Naive B cell (primary cell): ENCODE results near the gene ZNF565. TPM values are rescaled to one million over a fixed set of nuclear protein-coding genes. Genes with fewer than 3 reads are reported as not detected.
"Not testable (repeated sequence)": the region's sequence is repeated elsewhere in the genome, so short reads cannot be mapped to it uniquely, and the experiment has no call there.

Experiments
- ATAC-seq, 2 donors: fragments of 150-1000 bp; cut with Tn5 transposase; 2 replicates each; pipeline ENCODE4 v1.10.0; 2021; ENCODE audit warnings: low read depth in 2 of 2, mild to moderate bottlenecking in 2 of 2, moderate library complexity in 2 of 2
- DNase-seq: peaks from one replicate; pipeline ENCODE4 v3.0.0; 2022
- H3K27ac Mint-ChIP-seq, 6 donors: one replicate each; pipeline ENCODE4 v1.8.0; 2020 to 2022; ENCODE audit warnings: mild to moderate bottlenecking in 6 of 6, mixed read lengths in 6 of 6, moderate library complexity in 5 of 6, inconsistent platforms in 2 of 6
- H3K27me3 Mint-ChIP-seq, 3 donors: one replicate each; pipeline ENCODE4 v1.8.0; 2021 to 2022; ENCODE audit warnings: mixed read lengths in 3 of 3, mild to moderate bottlenecking in 1 of 3
- H3K36me3 Mint-ChIP-seq, 2 donors: one replicate each; pipeline ENCODE4 v1.8.0; 2020 to 2022; ENCODE audit warnings: mixed read lengths in 2 of 2, inconsistent platforms in 1 of 2, mild to moderate bottlenecking in 1 of 2
- H3K4me1 Mint-ChIP-seq, 3 donors: one replicate each; pipeline ENCODE4 v1.8.0; 2020 to 2022; ENCODE audit warnings: mixed read lengths in 3 of 3, inconsistent platforms in 1 of 3, mild to moderate bottlenecking in 1 of 3, moderate library complexity in 1 of 3
- H3K4me3 Mint-ChIP-seq, 8 donors: one replicate each; pipeline ENCODE4 v1.8.0; 2020 to 2022; ENCODE audit warnings: mild to moderate bottlenecking in 8 of 8, mixed read lengths in 8 of 8, moderate library complexity in 8 of 8, inconsistent platforms in 2 of 8
- H3K9me3 Mint-ChIP-seq, 7 donors: one replicate each; pipeline ENCODE4 v1.8.0; 2020 to 2022; ENCODE audit warnings: mixed read lengths in 7 of 7, mild to moderate bottlenecking in 5 of 7, inconsistent platforms in 2 of 7, moderate library complexity in 1 of 7
- polyA plus RNA-seq, 6 donors: library from polyadenylated mRNA; unstranded; fragments of 300-500 nt; fragmentation: Illumina TruSeq; gene quantifications; one replicate each; pipeline ENCODE4 v1.2.3, GENCODE V29; 2021; ENCODE audit warnings: low read depth in 6 of 6

ZNF565 gene
- polyA plus RNA-seq, 6 donors from 2014 or later, result 1.5 to 5.2 (median 2.1) TPM; not detected in 1

GRCh38 chr19:36136964-36137686, 77.3 kb downstream of the ZNF565 start:
- DNase-seq (no peak), ATAC-seq (no peak)
- peaks cover 0 to 5% (median 0%) of the 10 kb centered on the region in 7 donors for H3K9me3 Mint-ChIP-seq
- peak overlapping the region in 3 of 8 donors; percentile 4 to 74 (median 50) for H3K4me3 Mint-ChIP-seq
- peaks cover 4 to 10% of the 10 kb centered on the region in 2 donors for H3K36me3 Mint-ChIP-seq
- H3K27ac Mint-ChIP-seq, result peak overlapping the region in 2 of 6 donors; percentile 25 to 32
- H3K4me1 Mint-ChIP-seq, result peaks cover 9 to 11% (median 10%) of the 10 kb centered on the region in 3 donors
- peaks cover 0 to 11% (median 7%) of the 10 kb centered on the region in 3 donors for H3K27me3 Mint-ChIP-seq

GRCh38 chr19:36134867-36135266, 79.6 kb downstream of the ZNF565 start:
- DNase-seq, H3K4me1 Mint-ChIP-seq, H3K9me3 Mint-ChIP-seq, H3K27ac Mint-ChIP-seq, H3K36me3 Mint-ChIP-seq, ATAC-seq, H3K4me3 Mint-ChIP-seq: not testable (repeated sequence)
- H3K27me3 Mint-ChIP-seq, result peaks cover 0 to 11% (median 7%) of the 10 kb centered on the region in 3 donors

Other genes starting within 250 kb of the ZNF565 start
- gene SDHAF1, start 219.5 kb downstream of the ZNF565 start, polyA plus RNA-seq, result 10 to 100 TPM; 30.0 to 58.0 (median 48.8) TPM
- gene SYNE4, start 205.9 kb downstream of the ZNF565 start, polyA plus RNA-seq, result under 1 TPM in 1 of 6 donors, not detected in 5; 0.24 TPM
- 10 to 100 TPM; 13.7 to 28.9 (median 19.1) TPM for gene ALKBH6, start 200.5 kb downstream of the ZNF565 start, polyA plus RNA-seq
- 1 to 10 TPM in 1 of 6 donors, not detected in 5; 1.8 TPM for gene CLIP3, start 181.8 kb downstream of the ZNF565 start, polyA plus RNA-seq
- gene THAP8, start 160.4 kb downstream of the ZNF565 start, polyA plus RNA-seq, result 1 to 10 TPM; 1.4 to 7.3 (median 3.6) TPM
- gene WDR62, start 159.8 kb downstream of the ZNF565 start, polyA plus RNA-seq, result under 1 TPM in 2 of 6 donors, not detected in 4; 0.07 to 0.25 TPM
- not detected for gene OVOL3, start 103.5 kb downstream of the ZNF565 start, polyA plus RNA-seq
- gene POLR2I, start 99.8 kb downstream of the ZNF565 start, polyA plus RNA-seq, result 100 to 1,000 TPM; 112 to 139 (median 126) TPM
- gene TBCB, start 99.2 kb downstream of the ZNF565 start, polyA plus RNA-seq, result 100 to 1,000 TPM; 142 to 230 (median 163) TPM
- gene CAPNS1, start 74.6 kb downstream of the ZNF565 start, polyA plus RNA-seq, result 100 to 1,000 TPM in 5 of 6 donors, 10 to 100 TPM in 1; 93.5 to 156 (median 111) TPM
- gene COX7A1, start 62.2 kb downstream of the ZNF565 start, polyA plus RNA-seq, result not detected
- 10 to 100 TPM; 28.0 to 85.3 (median 67.6) TPM for gene ZNF146, start 441 bp upstream of the ZNF565 start, polyA plus RNA-seq
- gene ZFP14, start 164.5 kb upstream of the ZNF565 start, polyA plus RNA-seq, result 10 to 100 TPM in 1 of 6 donors, 1 to 10 TPM in 5; 2.9 to 11.6 (median 5.2) TPM
- gene ZFP82, start 204.0 kb upstream of the ZNF565 start, polyA plus RNA-seq, result 10 to 100 TPM; 15.8 to 23.7 (median 17.5) TPM